Loucy (cell line): ENCODE results near the gene TIFAB.

Experiments used
- H2AFZ ChIP-seq: fragments of 200-600 bp; sonication (generic); 2 replicates; pipeline ENCODE4 v1.6.0; 2016; ENCODE audit warnings: antibody characterized with exemption, mild to moderate bottlenecking, low read length, moderate library complexity
- H3F3A ChIP-seq: fragments of 200-600 bp; 2 replicates; pipeline ENCODE4 v1.6.0; 2016; ENCODE audit warnings: antibody characterized with exemption, low read depth, mild to moderate bottlenecking
- H3K27me3 ChIP-seq: fragments of 200-600 bp; sonication (generic); 2 replicates; pipeline ENCODE4 v1.6.1; 2014; ENCODE audit warnings: low read length, mild to moderate bottlenecking; ENCODE audit not compliant: insufficient read depth, poor library complexity, severe bottlenecking
- H3K36me3 ChIP-seq: fragments of 200-600 bp; sonication (generic); 2 replicates; pipeline ENCODE4 v1.6.1; 2016; ENCODE audit warnings: low read length; ENCODE audit not compliant: insufficient read depth
- H3K4me1 ChIP-seq: fragments of 200-600 bp; sonication (generic); 2 replicates; pipeline ENCODE4 v1.5.1; 2014; ENCODE audit warnings: low read length, mild to moderate bottlenecking; ENCODE audit not compliant: insufficient read depth, poor library complexity, severe bottlenecking
- H3K4me2 ChIP-seq: fragments of 200-600 bp; sonication (generic); 2 replicates; pipeline ENCODE4 v1.6.0; 2014; ENCODE audit warnings: antibody characterized with exemption, low read length, low read depth, mild to moderate bottlenecking; ENCODE audit not compliant: poor library complexity, severe bottlenecking
- H3K4me3 ChIP-seq: fragments of 200-600 bp; sonication (generic); 2 replicates; pipeline ENCODE4 v1.5.1; 2014; ENCODE audit warnings: low read length, mild to moderate bottlenecking, mixed read lengths; ENCODE audit not compliant: poor library complexity, severe bottlenecking
- H3K79me2 ChIP-seq: fragments of 200-600 bp; sonication (generic); 2 replicates; pipeline ENCODE4 v1.6.1; 2014; ENCODE audit warnings: low read length; ENCODE audit not compliant: insufficient read depth
- H3K9ac ChIP-seq: fragments of 200-600 bp; sonication (generic); 2 replicates; pipeline ENCODE4 v1.6.0; 2014; ENCODE audit warnings: mild to moderate bottlenecking, low read depth, low read length, moderate library complexity; ENCODE audit not compliant: poor library complexity, severe bottlenecking
- H3K9me2 ChIP-seq: fragments of 200-600 bp; sonication (generic); replicated peaks from 2 replicates; pipeline ENCODE4 v1.6.1; 2016; ENCODE audit warnings: low read depth, low read length, mixed read lengths
- H3K9me3 ChIP-seq: fragments of 200-600 bp; sonication (generic); 2 replicates; pipeline ENCODE4 v1.6.1; 2014; ENCODE audit warnings: mild to moderate bottlenecking, antibody characterized with exemption, low read length, low read depth; ENCODE audit not compliant: insufficient read depth
- H4K20me1 ChIP-seq: fragments of 200-600 bp; sonication (generic); 2 replicates; pipeline ENCODE4 v1.6.0; 2014; ENCODE audit warnings: antibody characterized with exemption, low read length, mild to moderate bottlenecking; ENCODE audit not compliant: insufficient read depth, poor library complexity, severe bottlenecking
- EZH2phosphoT487 ChIP-seq: fragments of 200-600 bp; IDR thresholded peaks from 2 replicates; pipeline ENCODE4 v1.6.1; 2018; ENCODE audit warnings: antibody characterized with exemption, mild to moderate bottlenecking, moderate library complexity, borderline replicate concordance
- TF ChIP-seq, protein P1 (sequence below): fragments of 200-600 bp; sonication (generic); conservative IDR thresholded peaks from 2 replicates; pipeline ENCODE4 v1.5.1; 2014; ENCODE audit warnings: mild to moderate bottlenecking, antibody characterized with exemption, low read length

TIFAB gene

GRCh38 chr5:135441350-135441831 is 10.8 kb downstream of the TIFAB start:
- H3K9me3 ChIP-seq = no peaks in the 10 kb centered on the region
- peak overlapping the region; percentile 10; the same call in 1 of the 2 replicates for H2AFZ ChIP-seq
- no peaks in the 10 kb centered on the region for H3K79me2 ChIP-seq
- H3K9me2 ChIP-seq = no peaks in the 10 kb centered on the region
- no peaks in the 10 kb centered on the region for H3K27me3 ChIP-seq
- H3K4me1 ChIP-seq = peaks cover 35% of the 10 kb centered on the region
- H3K4me2 ChIP-seq = peak overlapping the region; percentile 7
- TF ChIP-seq EZH2phosphoT487 = no peak
- TF ChIP-seq, protein P1, sequence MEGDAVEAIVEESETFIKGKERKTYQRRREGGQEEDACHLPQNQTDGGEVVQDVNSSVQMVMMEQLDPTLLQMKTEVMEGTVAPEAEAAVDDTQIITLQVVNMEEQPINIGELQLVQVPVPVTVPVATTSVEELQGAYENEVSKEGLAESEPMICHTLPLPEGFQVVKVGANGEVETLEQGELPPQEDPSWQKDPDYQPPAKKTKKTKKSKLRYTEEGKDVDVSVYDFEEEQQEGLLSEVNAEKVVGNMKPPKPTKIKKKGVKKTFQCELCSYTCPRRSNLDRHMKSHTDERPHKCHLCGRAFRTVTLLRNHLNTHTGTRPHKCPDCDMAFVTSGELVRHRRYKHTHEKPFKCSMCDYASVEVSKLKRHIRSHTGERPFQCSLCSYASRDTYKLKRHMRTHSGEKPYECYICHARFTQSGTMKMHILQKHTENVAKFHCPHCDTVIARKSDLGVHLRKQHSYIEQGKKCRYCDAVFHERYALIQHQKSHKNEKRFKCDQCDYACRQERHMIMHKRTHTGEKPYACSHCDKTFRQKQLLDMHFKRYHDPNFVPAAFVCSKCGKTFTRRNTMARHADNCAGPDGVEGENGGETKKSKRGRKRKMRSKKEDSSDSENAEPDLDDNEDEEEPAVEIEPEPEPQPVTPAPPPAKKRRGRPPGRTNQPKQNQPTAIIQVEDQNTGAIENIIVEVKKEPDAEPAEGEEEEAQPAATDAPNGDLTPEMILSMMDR = no peak
- no peaks in the 10 kb centered on the region for H3K36me3 ChIP-seq
- no peaks in the 10 kb centered on the region for H4K20me1 ChIP-seq
- H3F3A ChIP-seq = no peaks in the 10 kb centered on the region
- no peak overlapping the region for H3K9ac ChIP-seq
- H3K4me3 ChIP-seq = no peak overlapping the region

- peaks cover 32% of the 10 kb centered on the region for H3K4me1 ChIP-seq
- H3F3A ChIP-seq = no peaks in the 10 kb centered on the region
- H3K9me3 ChIP-seq = no peaks in the 10 kb centered on the region
- no peak overlapping the region for H3K4me3 ChIP-seq
- H3K9me2 ChIP-seq = no peaks in the 10 kb centered on the region
- TF ChIP-seq, protein P1 = no peak
- no peak for TF ChIP-seq EZH2phosphoT487
- H3K9ac ChIP-seq = no peak overlapping the region
- H3K4me2 ChIP-seq = peak overlapping the region; percentile 7
- H3K79me2 ChIP-seq = no peaks in the 10 kb centered on the region
- H4K20me1 ChIP-seq = no peaks in the 10 kb centered on the region
- H2AFZ ChIP-seq = 0 out of 2 replicates have a peak overlapping the region, but pooled peaks have one; percentile 10
- no peaks in the 10 kb centered on the region for H3K27me3 ChIP-seq
- no peaks in the 10 kb centered on the region for H3K36me3 ChIP-seq
These were observed 11.2 kb downstream of the TIFAB start for GRCh38 chr5:135440916-135441315.

GRCh38 chr5:135439231-135440205 is 12.6 kb downstream of the TIFAB start:
- Histone ChIP-seq H3K4me2 (no peak overlapping the region), H3K4me3 (no peak overlapping the region), H3K9me3 (no peaks in the 10 kb centered on the region), H3K36me3 (no peaks in the 10 kb centered on the region), H3K9me2 (no peaks in the 10 kb centered on the region), H3F3A (no peaks in the 10 kb centered on the region), H3K4me1 (peaks cover 32% of the 10 kb centered on the region), H3K9ac (no peak overlapping the region), H3K27me3 (no peaks in the 10 kb centered on the region), H3K79me2 (no peaks in the 10 kb centered on the region), H2AFZ (no peak overlapping the region), H4K20me1 (no peaks in the 10 kb centered on the region)
- no peak for TF ChIP-seq EZH2phosphoT487
- TF ChIP-seq, protein P1 = no peak
